ENCODE data around the gene ARAP3.

Gene ARAP3

DNA sequence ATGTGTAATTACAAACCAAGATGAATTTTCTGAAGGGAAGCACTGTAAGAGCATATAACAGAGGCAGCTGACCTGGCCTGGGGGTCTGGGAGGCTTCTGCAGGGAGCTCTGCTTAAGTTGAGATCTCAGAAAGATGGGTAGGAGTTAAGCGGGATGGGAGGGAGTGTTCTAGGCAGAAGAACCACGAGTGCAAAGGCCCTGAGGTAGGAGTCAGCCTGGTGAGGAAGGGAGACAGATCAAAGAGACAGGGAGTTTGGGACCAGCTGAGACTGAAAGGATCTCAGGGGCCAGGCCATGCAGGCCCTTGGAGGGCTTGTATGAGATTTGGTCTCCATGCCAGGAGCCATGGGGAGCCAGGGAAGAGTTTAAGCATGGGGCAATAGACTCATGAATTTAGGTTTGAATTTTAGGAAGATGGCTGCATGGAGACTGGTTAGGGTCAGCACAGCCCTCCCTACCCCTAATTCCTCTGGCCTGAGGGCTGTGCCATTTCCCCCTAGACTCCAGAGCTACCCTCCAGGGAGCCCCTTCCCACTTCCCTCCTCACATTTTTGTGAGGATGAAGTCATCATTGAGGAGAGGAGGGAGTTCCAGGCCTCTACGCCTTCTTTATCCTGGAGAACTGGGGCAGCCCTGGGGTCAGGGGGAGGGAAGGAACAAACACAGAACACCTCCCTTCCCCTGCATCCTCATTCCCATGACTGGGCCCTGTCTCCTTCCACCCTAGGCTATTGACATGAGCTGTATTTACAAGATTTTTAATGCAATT is 4.8 kb upstream of the ARAP3 start:
- TF ChIP-seq, protein P1, sequence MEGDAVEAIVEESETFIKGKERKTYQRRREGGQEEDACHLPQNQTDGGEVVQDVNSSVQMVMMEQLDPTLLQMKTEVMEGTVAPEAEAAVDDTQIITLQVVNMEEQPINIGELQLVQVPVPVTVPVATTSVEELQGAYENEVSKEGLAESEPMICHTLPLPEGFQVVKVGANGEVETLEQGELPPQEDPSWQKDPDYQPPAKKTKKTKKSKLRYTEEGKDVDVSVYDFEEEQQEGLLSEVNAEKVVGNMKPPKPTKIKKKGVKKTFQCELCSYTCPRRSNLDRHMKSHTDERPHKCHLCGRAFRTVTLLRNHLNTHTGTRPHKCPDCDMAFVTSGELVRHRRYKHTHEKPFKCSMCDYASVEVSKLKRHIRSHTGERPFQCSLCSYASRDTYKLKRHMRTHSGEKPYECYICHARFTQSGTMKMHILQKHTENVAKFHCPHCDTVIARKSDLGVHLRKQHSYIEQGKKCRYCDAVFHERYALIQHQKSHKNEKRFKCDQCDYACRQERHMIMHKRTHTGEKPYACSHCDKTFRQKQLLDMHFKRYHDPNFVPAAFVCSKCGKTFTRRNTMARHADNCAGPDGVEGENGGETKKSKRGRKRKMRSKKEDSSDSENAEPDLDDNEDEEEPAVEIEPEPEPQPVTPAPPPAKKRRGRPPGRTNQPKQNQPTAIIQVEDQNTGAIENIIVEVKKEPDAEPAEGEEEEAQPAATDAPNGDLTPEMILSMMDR (IDR thresholded peaks at IDR 0.05), result no peak

DNA sequence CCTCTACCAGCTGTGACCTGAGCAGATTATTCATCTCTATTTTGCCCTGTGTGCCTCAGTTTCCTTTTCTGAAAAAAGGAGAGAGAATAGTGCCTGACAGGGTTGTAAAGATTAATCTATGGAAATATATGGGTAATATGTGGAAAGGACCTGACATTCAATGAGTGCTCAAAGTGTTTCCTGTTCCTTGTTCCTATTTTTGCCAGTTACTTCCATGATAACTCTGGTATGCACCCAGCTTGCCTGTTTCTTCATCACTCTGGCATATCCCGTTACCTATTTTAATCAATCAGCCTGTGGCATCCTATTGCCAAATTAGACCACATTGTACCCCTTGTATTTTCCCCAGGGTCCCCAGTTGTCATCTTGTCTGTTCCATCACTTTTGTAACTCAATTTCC is 3.6 kb upstream of the ARAP3 start:
- TF ChIP-seq, protein P1 (IDR thresholded peaks at IDR 0.05), result no peak

DNA sequence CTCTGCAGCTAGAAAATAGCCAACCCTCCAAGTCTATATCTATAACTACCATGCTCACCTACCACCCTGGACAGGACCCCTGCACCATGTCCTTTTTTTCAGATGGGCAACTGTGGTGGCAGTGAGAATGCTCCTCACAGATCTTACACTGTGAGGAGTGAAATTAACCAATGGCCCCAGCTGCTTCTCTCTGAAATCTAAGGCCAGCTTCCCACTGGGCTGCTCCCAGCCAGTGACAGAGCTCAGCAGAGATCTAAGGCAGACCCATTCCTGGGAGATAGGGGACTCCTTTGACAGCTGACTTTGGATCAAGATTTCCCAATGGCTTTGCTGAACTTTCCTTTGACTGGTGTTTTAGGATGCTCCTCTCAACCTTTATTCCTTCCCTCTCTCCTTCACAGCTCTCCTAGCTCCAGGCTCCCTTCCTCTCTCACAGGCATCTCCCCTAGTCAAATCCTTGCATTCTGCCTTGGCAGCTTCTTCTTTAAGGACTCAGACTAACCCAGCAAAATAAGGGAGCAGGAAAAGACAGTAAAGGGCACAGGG is 1.6 kb upstream of the ARAP3 start:
- TF ChIP-seq, protein P1 (IDR thresholded peaks at IDR 0.05), result no peak

DNA sequence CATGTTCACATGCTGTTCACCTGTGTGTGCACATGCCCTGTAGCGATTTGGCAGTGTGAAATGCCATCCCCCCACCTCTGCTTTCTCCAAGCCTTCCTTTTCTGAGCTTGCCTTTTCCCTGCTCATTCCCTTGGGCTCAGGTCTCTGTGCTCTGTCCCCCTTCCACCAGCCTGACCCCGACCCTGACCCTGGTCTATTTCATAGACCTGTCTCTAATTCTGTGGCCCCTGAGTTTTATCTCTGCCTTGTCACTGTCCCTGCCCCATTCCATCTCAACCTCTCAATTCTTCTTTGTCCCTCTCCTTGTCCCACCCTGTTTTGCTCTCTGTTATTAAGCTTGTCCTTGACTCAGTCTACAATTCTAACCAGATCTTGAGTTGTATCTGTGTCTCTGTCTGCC is 735 bp downstream of the ARAP3 start:
- TF ChIP-seq, protein P1 (IDR thresholded peaks at IDR 0.05), result no peak

DNA sequence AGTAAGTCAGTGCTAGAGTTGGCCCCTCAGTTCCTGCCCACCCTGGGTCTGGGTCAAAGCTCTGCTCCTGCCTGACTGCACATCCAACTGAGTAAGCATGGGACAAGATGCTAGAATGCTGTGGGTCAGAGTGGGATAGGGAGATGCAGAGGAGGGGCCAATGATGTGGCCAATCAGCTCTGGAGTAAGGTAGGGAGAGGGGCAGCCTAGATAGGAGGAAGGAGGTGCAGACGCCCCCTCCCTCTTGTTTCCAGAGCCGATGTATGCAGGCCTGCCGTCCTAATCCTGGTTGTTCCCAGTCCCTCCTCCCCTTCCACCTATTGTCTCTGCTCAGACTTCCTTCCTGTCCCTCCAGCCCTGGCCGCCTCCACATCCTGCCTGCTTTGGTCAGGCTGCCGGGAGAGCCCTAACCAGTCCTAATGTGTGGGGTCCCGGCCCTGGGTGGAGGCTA is 1.3 kb downstream of the ARAP3 start:
- TF ChIP-seq, protein P1 (IDR thresholded peaks at IDR 0.05), result no peak

DNA sequence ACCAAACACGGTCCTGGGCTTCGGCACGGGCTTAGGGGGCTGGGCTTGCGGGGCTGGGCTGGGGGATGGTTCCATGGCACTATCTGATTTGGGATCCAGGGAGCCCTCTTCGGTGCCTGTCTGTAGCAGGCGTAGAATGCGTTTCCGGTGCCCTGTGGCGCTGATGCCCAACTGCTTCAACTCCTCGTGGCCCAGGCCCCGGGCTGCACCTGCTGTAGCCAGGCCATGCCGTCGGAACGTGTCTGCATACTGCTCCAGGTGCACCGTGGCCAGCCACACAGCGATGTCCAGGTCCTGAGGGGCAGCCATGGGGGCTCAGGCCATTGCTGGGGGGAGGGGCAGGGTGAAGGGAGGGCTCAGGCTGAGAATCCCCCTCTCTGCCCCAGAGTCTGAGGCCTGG is 1.9 kb downstream of the ARAP3 start:
- TF ChIP-seq, protein P1 (IDR thresholded peaks at IDR 0.05), result no peak

DNA sequence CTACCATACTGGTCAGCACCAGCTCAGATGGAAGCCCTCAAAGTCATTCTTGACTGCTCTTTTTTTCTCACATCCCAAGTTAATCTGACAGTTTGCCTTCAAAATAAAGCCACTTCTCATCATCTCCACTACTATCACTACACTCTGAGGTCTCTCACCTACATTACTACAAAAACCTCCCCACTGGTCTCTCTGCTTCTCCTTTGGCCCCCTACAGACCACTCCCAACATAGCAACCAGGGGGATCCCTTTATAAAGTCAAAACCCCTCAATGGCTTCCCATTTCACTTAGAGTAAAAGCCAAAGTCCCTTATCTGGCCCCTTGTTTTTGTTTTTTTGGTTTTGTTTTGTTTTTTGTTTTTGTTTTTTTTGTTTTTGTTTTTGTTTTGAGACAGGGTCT is 4.6 kb downstream of the ARAP3 start:
- TF ChIP-seq, protein P1 (IDR thresholded peaks at IDR 0.05), result no peak
